Measurements from ENCODE around the gene RRBP1. TPM values are rescaled to one million over a fixed set of nuclear protein-coding genes. Genes with fewer than 3 reads are reported as not detected.

RRBP1 gene
- total and polyA plus RNA-seq, 2 experiments from 2014 or later = 193 to 242 TPM

DNA sequence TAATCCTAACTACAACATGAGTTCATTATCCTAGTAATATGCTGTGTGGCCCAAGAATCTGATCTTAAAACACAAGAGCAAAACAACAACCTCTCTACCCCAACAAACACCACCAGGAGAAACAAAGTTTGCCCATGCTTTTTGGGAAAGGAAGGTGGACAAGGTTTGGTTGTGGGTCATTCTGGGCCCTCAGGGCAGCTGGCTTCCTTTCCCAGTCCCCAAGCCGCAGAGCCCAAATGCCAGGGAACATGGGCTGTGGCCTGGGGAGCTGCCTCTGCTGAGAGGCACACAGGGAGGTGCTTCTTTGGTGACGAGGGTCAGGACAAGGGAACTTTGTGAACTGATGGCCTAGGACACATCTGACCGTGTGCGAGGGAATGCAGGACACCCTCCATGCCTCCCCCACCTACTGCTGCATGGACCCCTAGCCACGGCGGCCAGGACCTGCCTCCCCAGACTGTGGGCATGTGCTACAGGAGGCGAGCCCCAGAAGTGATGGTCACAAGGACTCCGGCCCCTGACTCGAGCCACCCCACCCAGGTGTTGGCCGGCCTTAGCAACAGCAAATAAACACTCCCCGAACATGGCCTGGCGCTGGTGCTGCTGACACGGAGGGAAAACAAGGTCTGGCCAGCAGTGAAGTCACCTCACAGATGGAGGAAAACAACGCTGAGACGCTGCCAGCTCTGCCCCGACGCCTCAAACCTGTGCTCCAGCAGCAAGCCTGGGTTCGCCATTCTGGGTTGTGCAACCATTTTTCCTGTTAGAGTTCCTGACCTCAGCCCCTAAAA is 55.6 kb downstream of the RRBP1 start:
- H3K36me3 ChIP-seq (replicated peaks; ENCODE audit: insufficient read depth, low read depth) = no peaks in the 10 kb centered on the region
- H3K27ac ChIP-seq = peak overlapping the region; percentile 40
- peaks cover 41% of the 10 kb centered on the region for H4K20me1 ChIP-seq (ENCODE audit: insufficient read depth, poor library complexity, severe bottlenecking)
- TF ChIP-seq, protein P1, sequence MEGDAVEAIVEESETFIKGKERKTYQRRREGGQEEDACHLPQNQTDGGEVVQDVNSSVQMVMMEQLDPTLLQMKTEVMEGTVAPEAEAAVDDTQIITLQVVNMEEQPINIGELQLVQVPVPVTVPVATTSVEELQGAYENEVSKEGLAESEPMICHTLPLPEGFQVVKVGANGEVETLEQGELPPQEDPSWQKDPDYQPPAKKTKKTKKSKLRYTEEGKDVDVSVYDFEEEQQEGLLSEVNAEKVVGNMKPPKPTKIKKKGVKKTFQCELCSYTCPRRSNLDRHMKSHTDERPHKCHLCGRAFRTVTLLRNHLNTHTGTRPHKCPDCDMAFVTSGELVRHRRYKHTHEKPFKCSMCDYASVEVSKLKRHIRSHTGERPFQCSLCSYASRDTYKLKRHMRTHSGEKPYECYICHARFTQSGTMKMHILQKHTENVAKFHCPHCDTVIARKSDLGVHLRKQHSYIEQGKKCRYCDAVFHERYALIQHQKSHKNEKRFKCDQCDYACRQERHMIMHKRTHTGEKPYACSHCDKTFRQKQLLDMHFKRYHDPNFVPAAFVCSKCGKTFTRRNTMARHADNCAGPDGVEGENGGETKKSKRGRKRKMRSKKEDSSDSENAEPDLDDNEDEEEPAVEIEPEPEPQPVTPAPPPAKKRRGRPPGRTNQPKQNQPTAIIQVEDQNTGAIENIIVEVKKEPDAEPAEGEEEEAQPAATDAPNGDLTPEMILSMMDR (IDR thresholded peaks at IDR 0.05; ENCODE audit: poor library complexity) = no peak
- no peak for TF ChIP-seq EZH2 (IDR thresholded peaks at IDR 0.05; ENCODE audit: borderline replicate concordance)
- no peak for TF ChIP-seq EZH2phosphoT487 (IDR thresholded peaks at IDR 0.05; ENCODE audit: low read depth, severe bottlenecking, unreplicated experiment)
- DNase-seq (ENCODE audit: low spot score) = peak; percentile 44
- H3K4me1 ChIP-seq (ENCODE audit: insufficient read depth) = no peaks in the 10 kb centered on the region
- H3K4me3 ChIP-seq = no peak overlapping the region
- 74% methylated on average over 18 of the region's 18 CpGs for WGBS (ENCODE audit: low lambda C conversion rate, missing lambda C conversion rate)
- no peak overlapping the region for H2AFZ ChIP-seq
- no peaks in the 10 kb centered on the region for H3K9me2 ChIP-seq (replicated peaks; ENCODE audit: insufficient read depth)
- H3K9me3 ChIP-seq (ENCODE audit: low read depth) = no peaks in the 10 kb centered on the region
- H3K4me2 ChIP-seq = no peak overlapping the region
- H3K79me2 ChIP-seq = peaks cover 36% of the 10 kb centered on the region
- no peaks in the 10 kb centered on the region for H3K27me3 ChIP-seq

DNA sequence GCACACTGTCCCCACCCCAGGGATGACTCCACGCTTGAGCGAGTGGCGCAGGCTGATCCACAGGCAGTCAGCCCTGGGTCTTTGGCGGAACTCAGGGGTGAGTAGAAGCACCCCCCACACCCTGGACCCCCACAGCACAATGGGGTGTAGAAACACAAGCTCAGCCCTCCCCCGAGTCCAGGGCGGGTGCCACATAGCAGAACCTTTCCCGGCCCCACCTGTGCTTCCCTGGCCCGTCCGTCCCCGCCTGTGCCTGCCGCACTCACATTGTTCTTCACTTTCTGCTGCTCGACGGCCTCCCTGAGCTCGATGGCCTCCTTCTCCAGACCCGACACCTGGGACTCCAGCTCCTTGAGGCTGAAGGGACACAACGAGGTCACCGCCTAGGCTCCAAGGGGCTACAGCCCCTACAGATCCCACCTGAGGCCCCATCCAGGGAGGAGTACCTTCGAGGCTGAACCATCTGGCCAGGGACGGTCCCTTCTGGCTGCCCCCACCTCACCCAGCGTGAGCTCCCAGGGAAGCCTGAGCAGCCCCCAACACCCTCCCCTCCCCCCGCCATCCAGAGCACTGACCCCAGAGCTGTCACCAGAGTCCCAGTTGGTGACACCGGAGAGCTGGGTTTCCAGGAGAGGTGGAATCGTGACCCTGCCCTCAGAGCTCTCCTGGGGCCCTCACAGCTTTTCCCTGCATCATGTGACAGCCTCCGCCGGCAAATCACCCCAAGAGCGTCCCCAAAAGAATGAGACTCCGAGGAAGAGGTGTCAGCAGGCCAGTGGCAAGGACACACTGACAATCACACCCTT is 56.6 kb downstream of the RRBP1 start:
- Histone ChIP-seq H3K27ac (peak overlapping the region; percentile 1), H3K4me2 (no peak overlapping the region), H3K27me3 (no peaks in the 10 kb centered on the region), H3K4me1 (ENCODE audit: insufficient read depth) (no peaks in the 10 kb centered on the region), H3K79me2 (peaks cover 26% of the 10 kb centered on the region), H3K9me3 (ENCODE audit: low read depth) (no peaks in the 10 kb centered on the region), H3K9me2 (replicated peaks; ENCODE audit: insufficient read depth) (no peaks in the 10 kb centered on the region), H3K36me3 (replicated peaks; ENCODE audit: insufficient read depth, low read depth) (no peaks in the 10 kb centered on the region), H4K20me1 (ENCODE audit: insufficient read depth, poor library complexity, severe bottlenecking) (peaks cover 33% of the 10 kb centered on the region), H3K4me3 (no peak overlapping the region), H2AFZ (no peak overlapping the region)
- TF ChIP-seq, protein P1 (IDR thresholded peaks at IDR 0.05; ENCODE audit: poor library complexity) = no peak
- TF ChIP-seq EZH2 (IDR thresholded peaks at IDR 0.05; ENCODE audit: borderline replicate concordance) = no peak
- no peak for TF ChIP-seq EZH2phosphoT487 (IDR thresholded peaks at IDR 0.05; ENCODE audit: low read depth, severe bottlenecking, unreplicated experiment)
- no peak for DNase-seq (ENCODE audit: low spot score)
- WGBS (ENCODE audit: low lambda C conversion rate, missing lambda C conversion rate) = 95% methylated on average over 26 of the region's 27 CpGs

DNA sequence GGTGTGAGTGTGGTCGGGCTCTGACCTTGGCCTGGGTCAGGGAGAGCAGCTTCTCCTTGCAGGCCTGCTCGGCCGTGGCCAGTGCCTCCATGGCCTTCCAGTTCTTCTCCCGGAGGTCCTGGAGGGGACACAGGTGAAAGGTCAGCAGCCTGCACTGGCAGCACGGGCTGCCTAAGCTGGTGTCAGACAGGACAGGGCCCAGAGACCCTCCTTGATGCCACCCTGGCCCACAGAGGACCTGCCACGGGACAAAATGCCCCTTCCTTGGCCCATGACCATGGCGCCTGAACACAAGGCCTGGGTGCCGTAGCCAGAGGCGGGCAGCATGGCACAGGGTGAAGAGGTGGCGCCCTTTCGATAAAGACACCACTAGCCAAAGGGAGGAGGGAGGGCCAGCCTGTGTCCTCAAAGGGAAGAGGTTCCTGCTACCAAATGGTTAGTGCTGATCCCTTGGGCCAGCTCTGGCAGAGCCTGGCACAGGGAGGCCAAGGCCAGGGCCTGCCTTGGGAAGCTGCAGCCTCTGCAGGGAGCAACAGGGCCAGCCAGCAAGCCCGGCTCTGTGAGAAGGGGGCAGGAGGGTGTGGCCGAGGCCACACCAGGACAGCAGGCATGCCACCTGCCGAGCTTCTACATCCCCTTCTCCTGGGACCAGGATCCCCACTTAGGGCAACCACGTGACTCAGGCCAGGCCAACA is 57.3 kb downstream of the RRBP1 start:
- no peak overlapping the region for H3K4me2 ChIP-seq
- no peak for TF ChIP-seq EZH2phosphoT487 (IDR thresholded peaks at IDR 0.05; ENCODE audit: low read depth, severe bottlenecking, unreplicated experiment)
- TF ChIP-seq, protein P1 (IDR thresholded peaks at IDR 0.05; ENCODE audit: poor library complexity) = no peak
- TF ChIP-seq EZH2 (IDR thresholded peaks at IDR 0.05; ENCODE audit: borderline replicate concordance) = no peak
- no peaks in the 10 kb centered on the region for H3K9me3 ChIP-seq (ENCODE audit: low read depth)
- 94% methylated on average over 15 of the region's 15 CpGs for WGBS (ENCODE audit: low lambda C conversion rate, missing lambda C conversion rate)
- H3K27me3 ChIP-seq = no peaks in the 10 kb centered on the region
- H3K9me2 ChIP-seq (replicated peaks; ENCODE audit: insufficient read depth) = no peaks in the 10 kb centered on the region
- DNase-seq (ENCODE audit: low spot score) = no peak
- peaks cover 19% of the 10 kb centered on the region for H3K79me2 ChIP-seq
- H4K20me1 ChIP-seq (ENCODE audit: insufficient read depth, poor library complexity, severe bottlenecking) = peaks cover 26% of the 10 kb centered on the region
- no peak overlapping the region for H3K27ac ChIP-seq
- H3K36me3 ChIP-seq (replicated peaks; ENCODE audit: insufficient read depth, low read depth) = peaks cover 4% of the 10 kb centered on the region
- H2AFZ ChIP-seq = no peak overlapping the region
- no peak overlapping the region for H3K4me3 ChIP-seq
- H3K4me1 ChIP-seq (ENCODE audit: insufficient read depth) = no peaks in the 10 kb centered on the region

Data from hepatocyte (in vitro differentiated cells).